Measurements from ENCODE around the gene GTF3C2.
A peak's percentile ranks its signal among the peaks of the same experiment; 100 is the strongest.

The GTF3C2 gene

GRCh38 chr2:27316655-27317412, 39.7 kb downstream of the GTF3C2 start:
- no peak overlapping the region for H3K9ac ChIP-seq (ENCODE audit: low read depth, low read length)
- H3K36me3 ChIP-seq (ENCODE audit: insufficient read depth, low read length) = no peaks in the 10 kb centered on the region
- peaks cover 4% of the 10 kb centered on the region for H3K4me1 ChIP-seq (ENCODE audit: insufficient read depth, low read length)
- H3K9me3 ChIP-seq (ENCODE audit: control insufficient read depth, insufficient read depth, low read length) = no peaks in the 10 kb centered on the region

GRCh38 chr2:27315122-27315521, 41.4 kb downstream of the GTF3C2 start:
- H3K9me3 ChIP-seq (ENCODE audit: control insufficient read depth, insufficient read depth, low read length) = no peaks in the 10 kb centered on the region
- H3K9ac ChIP-seq (ENCODE audit: low read depth, low read length) = no peak overlapping the region
- no peaks in the 10 kb centered on the region for H3K4me1 ChIP-seq (ENCODE audit: insufficient read depth, low read length)
- H3K36me3 ChIP-seq (ENCODE audit: insufficient read depth, low read length) = no peaks in the 10 kb centered on the region

GRCh38 chr2:27314709-27315108, 41.9 kb downstream of the GTF3C2 start:
- Histone ChIP-seq H3K36me3 (ENCODE audit: insufficient read depth, low read length) (no peaks in the 10 kb centered on the region), H3K4me1 (ENCODE audit: insufficient read depth, low read length) (no peaks in the 10 kb centered on the region), H3K9ac (ENCODE audit: low read depth, low read length) (no peak overlapping the region), H3K9me3 (ENCODE audit: control insufficient read depth, insufficient read depth, low read length) (no peaks in the 10 kb centered on the region)

DNA sequence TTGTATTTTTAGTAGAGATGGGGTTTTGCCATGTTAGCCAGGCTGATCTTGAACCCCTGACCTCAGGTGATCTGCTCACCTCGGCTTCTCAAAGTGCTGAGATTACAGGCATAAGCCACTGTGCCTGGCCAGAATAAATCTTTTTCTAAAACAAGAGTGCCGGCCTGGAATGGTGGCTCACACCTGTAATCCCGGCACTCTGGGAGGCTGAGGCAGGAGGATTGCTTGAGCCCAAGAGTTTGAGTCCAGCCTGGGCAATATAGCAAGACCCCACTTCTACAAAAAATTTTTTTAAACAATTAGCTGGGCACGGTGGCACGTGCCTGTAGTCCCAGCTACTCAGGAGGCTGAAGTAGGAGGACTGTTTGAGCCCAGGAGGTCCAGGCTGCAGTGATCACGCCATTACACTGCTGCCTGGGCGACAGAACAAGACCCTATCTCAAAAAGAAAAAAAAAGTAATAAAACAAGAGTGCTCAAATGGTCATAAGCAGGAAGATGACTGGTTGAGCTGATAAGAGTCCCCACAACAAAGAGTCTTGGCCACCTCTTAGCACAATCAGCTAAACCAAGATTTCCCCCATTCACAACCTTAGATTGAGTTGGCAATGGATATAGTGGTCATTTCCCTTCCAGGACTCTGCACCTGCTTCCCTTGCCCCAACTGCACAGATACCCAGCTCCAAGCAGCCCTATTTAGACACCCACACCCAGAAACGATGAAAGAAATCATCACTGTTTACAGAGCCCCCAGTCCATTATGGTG, 42.5 kb downstream of the GTF3C2 start:
- Histone ChIP-seq H3K9me3 (ENCODE audit: control insufficient read depth, insufficient read depth, low read length) (no peaks in the 10 kb centered on the region), H3K9ac (ENCODE audit: low read depth, low read length) (no peak overlapping the region), H3K36me3 (ENCODE audit: insufficient read depth, low read length) (no peaks in the 10 kb centered on the region), H3K4me1 (ENCODE audit: insufficient read depth, low read length) (no peaks in the 10 kb centered on the region)

- no peaks in the 10 kb centered on the region for H3K36me3 ChIP-seq (ENCODE audit: insufficient read depth, low read length)
- H3K9me3 ChIP-seq (ENCODE audit: control insufficient read depth, insufficient read depth, low read length) = no peaks in the 10 kb centered on the region
- H3K4me1 ChIP-seq (ENCODE audit: insufficient read depth, low read length) = no peaks in the 10 kb centered on the region; the same call in 1 of the 2 replicates
- H3K9ac ChIP-seq (ENCODE audit: low read depth, low read length) = no peak overlapping the region
Observed at GRCh38 chr2:27312152-27312551, 44.4 kb downstream of the GTF3C2 start.

- H3K9ac ChIP-seq (ENCODE audit: low read depth, low read length) = no peak overlapping the region
- no peaks in the 10 kb centered on the region for H3K36me3 ChIP-seq (ENCODE audit: insufficient read depth, low read length)
- no peaks in the 10 kb centered on the region; the same call in 1 of the 2 replicates for H3K4me1 ChIP-seq (ENCODE audit: insufficient read depth, low read length)
- H3K9me3 ChIP-seq (ENCODE audit: control insufficient read depth, insufficient read depth, low read length) = no peaks in the 10 kb centered on the region
Observed at GRCh38 chr2:27309651-27310050, 46.9 kb downstream of the GTF3C2 start.

GRCh38 chr2:27308359-27308881, 48.1 kb downstream of the GTF3C2 start, which contains the start of gene UCN:
Gene UCN, minus strand, starts transcription at chr2:27308445. Its CDS starts 550 bp downstream, at chr2:27307895.
- Histone ChIP-seq H3K9ac (ENCODE audit: low read depth, low read length) (peak within 1 kb of the TSS; percentile 34; the same call in 1 of the 2 replicates), H3K36me3 (ENCODE audit: insufficient read depth, low read length) (no peaks in the 10 kb centered on the region), H3K9me3 (ENCODE audit: control insufficient read depth, insufficient read depth, low read length) (no peaks in the 10 kb centered on the region), H3K4me1 (ENCODE audit: insufficient read depth, low read length) (no peaks in the 10 kb centered on the region; the same call in 1 of the 2 replicates)

GRCh38 chr2:27307545-27308358, 48.8 kb downstream of the GTF3C2 start:
- no peaks in the 10 kb centered on the region for H3K9me3 ChIP-seq (ENCODE audit: control insufficient read depth, insufficient read depth, low read length)
- no peaks in the 10 kb centered on the region for H3K36me3 ChIP-seq (ENCODE audit: insufficient read depth, low read length)
- peak overlapping the region; percentile 34; the same call in 1 of the 2 replicates for H3K9ac ChIP-seq (ENCODE audit: low read depth, low read length)
- no peaks in the 10 kb centered on the region; the same call in 1 of the 2 replicates for H3K4me1 ChIP-seq (ENCODE audit: insufficient read depth, low read length)

GRCh38 chr2:27307287-27307544, 49.3 kb downstream of the GTF3C2 start:
- peak overlapping the region; percentile 29; the same call in 1 of the 2 replicates for H3K9ac ChIP-seq (ENCODE audit: low read depth, low read length)

GRCh38 chr2:27306573-27307286, 49.8 kb downstream of the GTF3C2 start:
- Histone ChIP-seq H3K9ac (ENCODE audit: low read depth, low read length) (peak overlapping the region; percentile 29; the same call in 1 of the 2 replicates), H3K9me3 (ENCODE audit: control insufficient read depth, insufficient read depth, low read length) (no peaks in the 10 kb centered on the region), H3K36me3 (ENCODE audit: insufficient read depth, low read length) (no peaks in the 10 kb centered on the region), H3K4me1 (ENCODE audit: insufficient read depth, low read length) (no peaks in the 10 kb centered on the region; the same call in 1 of the 2 replicates)

More at GRCh38 chr2:27307287-27307544, 49.3 kb downstream of the GTF3C2 start:
- no peaks in the 10 kb centered on the region for H3K9me3 ChIP-seq (ENCODE audit: control insufficient read depth, insufficient read depth, low read length)
- no peaks in the 10 kb centered on the region; the same call in 1 of the 2 replicates for H3K4me1 ChIP-seq (ENCODE audit: insufficient read depth, low read length)
- no peaks in the 10 kb centered on the region for H3K36me3 ChIP-seq (ENCODE audit: insufficient read depth, low read length)

DNA sequence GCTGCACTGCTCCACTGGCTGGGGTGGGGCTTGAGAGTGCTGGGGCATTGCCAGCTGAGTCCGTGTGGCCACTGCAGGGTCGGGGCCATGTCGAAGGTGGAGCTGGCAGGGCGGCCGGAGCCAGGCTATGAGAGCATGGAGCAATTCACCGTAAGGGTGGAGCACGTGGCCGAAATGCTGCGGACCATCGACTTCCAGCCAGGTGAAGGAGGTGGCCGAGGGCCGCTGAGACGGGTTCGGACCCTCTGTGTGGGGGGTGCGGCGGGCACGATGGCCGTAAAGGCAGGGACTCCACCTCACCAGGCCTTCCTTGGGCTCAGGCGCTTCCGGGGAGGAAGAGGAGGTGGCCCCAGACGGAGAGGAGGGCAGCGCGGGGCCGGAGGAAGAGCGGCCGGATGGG, 50.4 kb downstream of the GTF3C2 start:
- peak overlapping the region; percentile 29; the same call in 1 of the 2 replicates for H3K9ac ChIP-seq (ENCODE audit: low read depth, low read length)
- H3K4me1 ChIP-seq (ENCODE audit: insufficient read depth, low read length) = no peaks in the 10 kb centered on the region; the same call in 1 of the 2 replicates
- no peaks in the 10 kb centered on the region for H3K36me3 ChIP-seq (ENCODE audit: insufficient read depth, low read length)
- H3K9me3 ChIP-seq (ENCODE audit: control insufficient read depth, insufficient read depth, low read length) = no peaks in the 10 kb centered on the region

DNA sequence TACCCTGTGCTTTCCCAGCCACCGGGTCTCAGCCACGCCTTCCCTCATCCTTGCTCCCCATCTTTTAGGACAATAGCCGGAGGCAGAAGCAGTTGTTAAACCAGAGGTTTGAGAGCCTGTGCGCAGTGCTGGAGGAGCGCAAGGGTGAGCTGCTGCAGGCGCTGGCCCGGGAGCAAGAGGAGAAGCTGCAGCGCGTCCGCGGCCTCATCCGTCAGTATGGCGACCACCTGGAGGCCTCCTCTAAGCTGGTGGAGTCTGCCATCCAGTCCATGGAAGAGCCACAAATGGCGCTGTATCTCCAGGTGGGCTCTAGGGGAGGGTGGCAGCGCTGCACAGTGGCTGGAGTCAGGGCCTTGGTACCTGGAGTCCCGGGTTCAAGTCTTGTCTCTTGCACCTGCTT, 51.0 kb downstream of the GTF3C2 start:
- Histone ChIP-seq H3K4me1 (ENCODE audit: insufficient read depth, low read length) (no peaks in the 10 kb centered on the region; the same call in 1 of the 2 replicates), H3K9ac (ENCODE audit: low read depth, low read length) (no peak overlapping the region), H3K36me3 (ENCODE audit: insufficient read depth, low read length) (no peaks in the 10 kb centered on the region), H3K9me3 (ENCODE audit: control insufficient read depth, insufficient read depth, low read length) (no peaks in the 10 kb centered on the region)

- Histone ChIP-seq H3K4me1 (ENCODE audit: insufficient read depth, low read length) (no peaks in the 10 kb centered on the region; the same call in 1 of the 2 replicates), H3K36me3 (ENCODE audit: insufficient read depth, low read length) (no peaks in the 10 kb centered on the region)
Observed at GRCh38 chr2:27304488-27305240, 51.9 kb downstream of the GTF3C2 start.

More at GRCh38 chr2:27304488-27305240, 51.9 kb downstream of the GTF3C2 start:
- H3K9me3 ChIP-seq (ENCODE audit: control insufficient read depth, insufficient read depth, low read length) = no peaks in the 10 kb centered on the region
- H3K9ac ChIP-seq (ENCODE audit: low read depth, low read length) = no peak overlapping the region

Measured in ES-I3 (cell line).